ENCODE measurements around the gene TH. TPM values are rescaled to one million over a fixed set of nuclear protein-coding genes. Genes with fewer than 3 reads are reported as not detected.
A peak's percentile ranks its signal among the peaks of the same experiment; 100 is the strongest.

TH gene
- polyA plus RNA-seq, 2 of the 4 experiments (the other 2 are of a cell fraction): not detected

- no peak overlapping the region for H3K27ac ChIP-seq
- WGBS (ENCODE audit: missing lambda C conversion rate): 45% methylated on average over 26 of the region's 70 CpGs
- ATAC-seq (peak; percentile 25 to 80; a peak in 3 of 6 replicates), DNase-seq (ENCODE audit: low read depth in 1 of 2, low spot score in 1 of 2) (peak in 1 of 2 experiments; percentile 42), FAIRE-seq (no peak)
- ChIA-PET CTCF (interaction anchor here (0.6 to 25.5 kb wide), 11 partner anchors 8 to 513 kb away, joined by 4 to 1333 read pairs (median 9); no protein-coding TSS in a partner anchor), POLR2A (no interaction called here)
- TF ChIP-seq ZFP36 (IDR thresholded peaks at IDR 0.05; ENCODE audit: borderline replicate concordance, partially characterized antibody): peak; percentile 100
- no peak for TF ChIP-seq ELK1 (IDR thresholded peaks at IDR 0.05; ENCODE audit: low read depth, low read length)
- no peak for TF ChIP-seq NR3C1 (IDR thresholded peaks at IDR 0.05)
- TF ChIP-seq RAD21 (conservative IDR thresholded peaks at IDR 0.05 in 1 of 2, IDR thresholded peaks at IDR 0.05 in 1 of 2): peak; percentile 43 to 51
- TF ChIP-seq, protein P1, sequence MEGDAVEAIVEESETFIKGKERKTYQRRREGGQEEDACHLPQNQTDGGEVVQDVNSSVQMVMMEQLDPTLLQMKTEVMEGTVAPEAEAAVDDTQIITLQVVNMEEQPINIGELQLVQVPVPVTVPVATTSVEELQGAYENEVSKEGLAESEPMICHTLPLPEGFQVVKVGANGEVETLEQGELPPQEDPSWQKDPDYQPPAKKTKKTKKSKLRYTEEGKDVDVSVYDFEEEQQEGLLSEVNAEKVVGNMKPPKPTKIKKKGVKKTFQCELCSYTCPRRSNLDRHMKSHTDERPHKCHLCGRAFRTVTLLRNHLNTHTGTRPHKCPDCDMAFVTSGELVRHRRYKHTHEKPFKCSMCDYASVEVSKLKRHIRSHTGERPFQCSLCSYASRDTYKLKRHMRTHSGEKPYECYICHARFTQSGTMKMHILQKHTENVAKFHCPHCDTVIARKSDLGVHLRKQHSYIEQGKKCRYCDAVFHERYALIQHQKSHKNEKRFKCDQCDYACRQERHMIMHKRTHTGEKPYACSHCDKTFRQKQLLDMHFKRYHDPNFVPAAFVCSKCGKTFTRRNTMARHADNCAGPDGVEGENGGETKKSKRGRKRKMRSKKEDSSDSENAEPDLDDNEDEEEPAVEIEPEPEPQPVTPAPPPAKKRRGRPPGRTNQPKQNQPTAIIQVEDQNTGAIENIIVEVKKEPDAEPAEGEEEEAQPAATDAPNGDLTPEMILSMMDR (IDR thresholded peaks at IDR 0.05): peak; percentile 65
- peak; percentile 52 for TF ChIP-seq SMC3 (IDR thresholded peaks at IDR 0.05)
- H3K9me3 ChIP-seq: no peaks in the 10 kb centered on the region
- H3K4me1 ChIP-seq: no peaks in the 10 kb centered on the region
- no peak overlapping the region for H3K4me3 ChIP-seq
- peak overlapping the region; percentile 55 for H3K4me2 ChIP-seq
These were observed 5.3 kb downstream of the TH start for GRCh38 chr11:2166091-2166851.

DNA sequence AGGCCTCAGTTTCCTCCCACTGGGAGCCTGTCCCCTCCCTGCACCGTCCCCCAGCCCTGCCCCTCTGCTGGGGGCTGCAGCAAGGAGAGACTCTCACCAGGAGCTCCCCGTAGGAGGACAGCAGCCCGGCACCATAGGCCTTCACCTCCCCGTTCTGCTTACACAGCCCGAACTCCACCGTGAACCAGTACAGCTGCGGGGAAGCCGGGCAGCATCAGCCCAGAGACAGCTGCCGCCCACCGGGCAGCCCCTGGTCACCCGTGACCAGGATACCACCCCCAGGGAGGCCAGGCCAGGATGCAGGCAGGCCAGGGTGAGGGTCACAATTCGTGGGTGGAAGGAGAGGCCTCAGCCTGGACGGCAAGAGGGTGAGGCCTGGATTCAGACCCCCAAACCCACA lies 6.0 kb downstream of the TH start:
- Histone ChIP-seq H3K4me2 (no peak overlapping the region), H3K27ac (no peak overlapping the region), H3K4me1 (no peaks in the 10 kb centered on the region), H3K4me3 (no peak overlapping the region), H3K9me3 (no peaks in the 10 kb centered on the region)
- DNase-seq (ENCODE audit: low read depth in 1 of 2, low spot score in 1 of 2) (no peak), FAIRE-seq (no peak), ATAC-seq (no peak)
- TF ChIP-seq HOXA7 (CRISPR knock-in tag; IDR thresholded peaks at IDR 0.05) (no peak), MAFK (IDR thresholded peaks at IDR 0.05; ENCODE audit: partially characterized antibody) (no peak), POLR2A (IDR thresholded peaks at IDR 0.05; ENCODE audit: low read length) (no peak), HDAC2 (IDR thresholded peaks at IDR 0.05) (no peak), HOXB5 (CRISPR knock-in tag; IDR thresholded peaks at IDR 0.05) (no peak), TP53 (CRISPR knock-in tag; IDR thresholded peaks at IDR 0.05) (no peak), CEBPB (IDR thresholded peaks at IDR 0.05) (no peak), ESRRA (IDR thresholded peaks at IDR 0.05; ENCODE audit: borderline replicate concordance, low read length) (no peak), HEYL (CRISPR knock-in tag; IDR thresholded peaks at IDR 0.05) (no peak), JUNB (IDR thresholded peaks at IDR 0.05) (no peak), FOSB (CRISPR knock-in tag; IDR thresholded peaks at IDR 0.05) (no peak), JUN (IDR thresholded peaks at IDR 0.05) (no peak), EHMT2 (IDR thresholded peaks at IDR 0.05; ENCODE audit: low read depth) (no peak), REST (IDR thresholded peaks at IDR 0.05) (no peak), NR3C1 (IDR thresholded peaks at IDR 0.05) (no peak), FOSL2 (IDR thresholded peaks at IDR 0.05) (no peak), FOSL2 (CRISPR knock-in tag; IDR thresholded peaks at IDR 0.05) (no peak), GATA3 (IDR thresholded peaks at IDR 0.05; ENCODE audit: borderline replicate concordance) (no peak), ZFP36 (IDR thresholded peaks at IDR 0.05; ENCODE audit: borderline replicate concordance, partially characterized antibody) (no peak)
- POLR2A ChIA-PET: no interaction called here
- WGBS (ENCODE audit: missing lambda C conversion rate): 73% methylated on average over 7 of the region's 13 CpGs
- CTCF ChIA-PET: interaction anchor here (0.6 to 25.5 kb wide), 10 partner anchors 9 to 513 kb away, joined by 4 to 1333 read pairs (median 13); no protein-coding TSS in a partner anchor

All from A549 (cell line).